ENCODE results near the gene BBOF1. TPM values are rescaled to one million over a fixed set of nuclear protein-coding genes. Genes with fewer than 3 reads are reported as not detected.

BBOF1 gene
- total RNA-seq, 4 donors from 2014 or later: 14.0 to 22.0 (median 15.0) TPM

DNA sequence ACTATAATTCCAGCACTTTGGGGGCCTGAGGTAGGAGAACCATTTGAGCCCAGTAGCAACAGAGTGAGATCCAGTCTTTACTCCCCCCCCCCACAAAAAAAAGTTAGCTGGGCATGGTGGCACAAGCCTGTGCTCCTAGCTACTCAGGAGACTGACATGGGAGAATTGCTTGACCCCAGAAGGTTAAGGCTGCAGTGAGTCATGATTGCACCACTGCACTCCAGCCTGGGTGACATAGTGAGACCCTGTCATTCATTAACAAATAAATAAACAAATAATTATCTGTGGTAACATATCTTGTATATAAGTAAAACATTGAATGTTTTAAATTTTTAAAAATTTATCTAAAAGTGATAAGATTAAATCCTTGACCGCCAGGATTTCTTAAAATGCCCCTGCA is 4.8 kb upstream of the BBOF1 start:
- no peaks in the 10 kb centered on the region for H3K4me1 ChIP-seq
- H3K4me3 ChIP-seq: no peak overlapping the region
- no peaks in the 10 kb centered on the region for H3K9me3 ChIP-seq
- H3K36me3 ChIP-seq: no peaks in the 10 kb centered on the region
- intact Hi-C loops (cut with DNase I; ENCODE audit: low total_unique reads): no loop called here
- no peak overlapping the region for H3K27ac ChIP-seq
- no peak for TF ChIP-seq POLR2A (IDR thresholded peaks at IDR 0.05)
- TF ChIP-seq, protein P1, sequence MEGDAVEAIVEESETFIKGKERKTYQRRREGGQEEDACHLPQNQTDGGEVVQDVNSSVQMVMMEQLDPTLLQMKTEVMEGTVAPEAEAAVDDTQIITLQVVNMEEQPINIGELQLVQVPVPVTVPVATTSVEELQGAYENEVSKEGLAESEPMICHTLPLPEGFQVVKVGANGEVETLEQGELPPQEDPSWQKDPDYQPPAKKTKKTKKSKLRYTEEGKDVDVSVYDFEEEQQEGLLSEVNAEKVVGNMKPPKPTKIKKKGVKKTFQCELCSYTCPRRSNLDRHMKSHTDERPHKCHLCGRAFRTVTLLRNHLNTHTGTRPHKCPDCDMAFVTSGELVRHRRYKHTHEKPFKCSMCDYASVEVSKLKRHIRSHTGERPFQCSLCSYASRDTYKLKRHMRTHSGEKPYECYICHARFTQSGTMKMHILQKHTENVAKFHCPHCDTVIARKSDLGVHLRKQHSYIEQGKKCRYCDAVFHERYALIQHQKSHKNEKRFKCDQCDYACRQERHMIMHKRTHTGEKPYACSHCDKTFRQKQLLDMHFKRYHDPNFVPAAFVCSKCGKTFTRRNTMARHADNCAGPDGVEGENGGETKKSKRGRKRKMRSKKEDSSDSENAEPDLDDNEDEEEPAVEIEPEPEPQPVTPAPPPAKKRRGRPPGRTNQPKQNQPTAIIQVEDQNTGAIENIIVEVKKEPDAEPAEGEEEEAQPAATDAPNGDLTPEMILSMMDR (IDR thresholded peaks at IDR 0.05): no peak
- no peaks in the 10 kb centered on the region for H3K27me3 ChIP-seq
- no peak for DNase-seq

- Histone ChIP-seq H3K4me1 (no peaks in the 10 kb centered on the region), H3K27ac (no peak overlapping the region), H3K27me3 (no peaks in the 10 kb centered on the region), H3K9me3 (no peaks in the 10 kb centered on the region), H3K36me3 (no peaks in the 10 kb centered on the region), H3K4me3 (no peak overlapping the region)
- intact Hi-C loops (cut with DNase I; ENCODE audit: low total_unique reads): no loop called here
- no peak for DNase-seq
- no peak for TF ChIP-seq POLR2A (IDR thresholded peaks at IDR 0.05)
- TF ChIP-seq, protein P1 (IDR thresholded peaks at IDR 0.05): no peak
These were observed 4.0 kb upstream of the BBOF1 start for GRCh38 chr14:74015176-74015575.

DNA sequence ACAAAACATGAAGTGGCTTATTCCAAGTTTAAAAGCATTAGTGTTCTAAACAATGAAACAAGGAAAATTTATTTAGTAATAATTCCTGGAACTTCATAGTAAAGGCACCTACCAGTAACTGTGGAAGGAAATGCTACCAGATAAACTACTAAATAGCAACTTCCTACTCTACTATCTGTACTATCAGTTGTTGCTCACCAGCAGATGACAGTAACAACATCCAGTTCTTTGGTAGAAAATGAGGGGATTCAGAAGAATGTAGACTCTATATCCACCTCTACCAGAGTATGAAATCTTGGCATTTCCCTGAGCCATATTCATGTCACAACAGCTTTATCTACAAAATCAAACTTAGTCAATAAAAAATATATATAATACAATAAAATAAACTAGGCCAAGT is 3.2 kb upstream of the BBOF1 start:
- no peaks in the 10 kb centered on the region for H3K4me1 ChIP-seq
- no peak overlapping the region for H3K4me3 ChIP-seq
- H3K9me3 ChIP-seq: no peaks in the 10 kb centered on the region
- no peak for DNase-seq
- intact Hi-C loops (cut with DNase I; ENCODE audit: low total_unique reads): no loop called here
- H3K36me3 ChIP-seq: no peaks in the 10 kb centered on the region
- no peaks in the 10 kb centered on the region for H3K27me3 ChIP-seq
- TF ChIP-seq, protein P1 (IDR thresholded peaks at IDR 0.05): no peak
- no peak for TF ChIP-seq POLR2A (IDR thresholded peaks at IDR 0.05)
- no peak overlapping the region for H3K27ac ChIP-seq

DNA sequence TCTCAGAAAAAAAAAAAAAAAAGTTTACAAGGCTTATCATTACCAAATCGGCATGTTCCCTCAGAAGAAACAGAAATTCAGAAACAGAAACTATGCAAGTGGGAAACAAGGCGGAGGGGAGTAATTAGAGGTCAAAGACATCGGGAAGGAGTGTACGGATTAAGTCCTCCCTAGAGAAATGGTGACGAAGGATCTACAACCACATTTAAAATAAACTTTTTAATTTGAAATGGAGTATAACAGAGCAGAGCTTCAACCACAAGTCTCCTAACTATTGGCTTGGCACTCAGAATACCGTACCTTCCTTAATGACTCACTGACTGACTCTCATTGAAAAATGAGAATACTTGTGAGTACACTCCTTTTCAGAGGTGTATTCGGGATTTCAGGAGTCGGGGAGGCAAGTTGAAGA is 969 bp upstream of the BBOF1 start:
- H3K4me3 ChIP-seq: peak overlapping the region; percentile 67 to 82
- TF ChIP-seq, protein P1 (IDR thresholded peaks at IDR 0.05): no peak
- no peak for TF ChIP-seq POLR2A (IDR thresholded peaks at IDR 0.05)
- H3K27me3 ChIP-seq: no peaks in the 10 kb centered on the region
- H3K36me3 ChIP-seq: no peaks in the 10 kb centered on the region
- no peaks in the 10 kb centered on the region for H3K9me3 ChIP-seq
- no peaks in the 10 kb centered on the region for H3K4me1 ChIP-seq
- intact Hi-C loops (cut with DNase I; ENCODE audit: low total_unique reads): no loop called here
- H3K27ac ChIP-seq: peak overlapping the region; percentile 89 to 93
- no peak for DNase-seq

DNA sequence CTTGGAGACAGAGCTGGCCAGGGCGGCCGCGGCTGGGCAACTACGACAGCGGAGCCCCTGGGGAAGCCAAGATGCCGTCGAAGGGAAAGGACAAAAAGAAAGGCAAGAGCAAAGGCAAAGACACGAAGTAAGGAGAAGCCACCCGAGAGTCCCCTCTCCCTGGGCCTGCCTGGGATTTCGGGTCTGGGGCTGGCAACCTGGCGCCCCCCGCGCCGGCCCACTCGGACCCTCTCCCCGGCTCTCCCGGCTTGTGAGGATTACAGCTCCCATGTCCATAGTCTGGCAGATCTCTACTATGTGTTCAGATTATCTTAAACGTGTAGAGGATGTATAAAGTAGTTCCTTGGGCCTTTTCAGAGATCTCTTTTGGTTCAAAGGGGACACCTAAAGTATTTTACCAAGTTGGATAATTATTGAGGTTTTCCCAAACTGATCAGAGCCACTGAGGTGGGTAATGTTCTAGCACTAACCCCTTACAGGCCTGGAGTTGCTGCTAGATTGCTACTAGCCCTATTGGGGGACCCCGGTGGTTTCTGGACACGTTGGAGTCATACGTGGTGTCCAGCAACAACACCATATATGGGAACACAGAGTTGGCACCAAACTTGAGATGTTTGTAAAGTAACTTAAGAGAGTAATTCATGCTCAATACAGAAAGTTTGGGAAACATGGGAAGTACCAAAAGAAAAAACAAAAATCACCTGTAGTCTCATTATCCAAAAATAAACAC is 424 bp downstream of the BBOF1 start:
- H3K4me3 ChIP-seq: peak overlapping the region; percentile 67 to 82
- H3K27ac ChIP-seq: peak overlapping the region; percentile 89 to 93
- no peak for TF ChIP-seq POLR2A (IDR thresholded peaks at IDR 0.05)
- TF ChIP-seq, protein P1 (IDR thresholded peaks at IDR 0.05): no peak
- no peaks in the 10 kb centered on the region for H3K36me3 ChIP-seq
- no peaks in the 10 kb centered on the region for H3K4me1 ChIP-seq
- DNase-seq: peak in 1 of 2 donors; percentile 28
- no peaks in the 10 kb centered on the region for H3K27me3 ChIP-seq
- intact Hi-C loops (cut with DNase I; ENCODE audit: low total_unique reads): no loop called here
- H3K9me3 ChIP-seq: no peaks in the 10 kb centered on the region
